Kidney (tissue), 14 donors: ENCODE data around the gene TSFM. TPM values are rescaled to one million over a fixed set of nuclear protein-coding genes. Genes with fewer than 3 reads are reported as not detected.

Source experiments
- DNase-seq, 5 donors: peaks; one replicate each; pipeline ENCODE4 v3.0.0-alpha.2; 2013 to 2020
- FAIRE-seq: peaks from 2 replicates; lab custom pipeline; 2012; peaks lifted over from hg19 to GRCh38; lab: Jason Lieb, UNC
- H3K27ac ChIP-seq, 2 donors: one replicate each; pipeline ENCODE4 v1.7.0; 2013; ENCODE audit warnings: low read depth in 2 of 2, low read length in 2 of 2, inconsistent platforms in 1 of 2
- H3K27me3 ChIP-seq: one replicate; pipeline ENCODE4 v1.7.1; 2013; ENCODE audit warnings: low read length, inconsistent platforms; ENCODE audit not compliant: control insufficient read depth, insufficient read depth
- H3K36me3 ChIP-seq, 3 donors: one replicate each; pipeline versions ENCODE4 v1.7.0 to v1.7.1; 2013; ENCODE audit warnings: low read length in 3 of 3, control low read depth in 1 of 3, inconsistent platforms in 1 of 3; ENCODE audit not compliant: insufficient read depth in 3 of 3, control insufficient read depth in 2 of 3
- H3K4me1 ChIP-seq, 3 donors: one replicate each; pipeline versions ENCODE4 v1.7.0 to v1.7.1; 2013; ENCODE audit warnings: low read length in 3 of 3, inconsistent platforms in 1 of 3, low read depth in 1 of 3; ENCODE audit not compliant: control insufficient read depth in 2 of 3, insufficient read depth in 2 of 3
- H3K4me3 ChIP-seq, 3 donors: one replicate each; pipeline versions ENCODE4 v1.7.0 to v1.8.1; 2013; ENCODE audit warnings: low read length in 3 of 3, control low read depth in 1 of 3, inconsistent platforms in 1 of 3
- H3K9ac ChIP-seq, 3 donors: one replicate each; pipeline versions ENCODE4 v1.7.0 to v1.7.1; 2013; ENCODE audit warnings: low read length in 3 of 3, control low read depth in 1 of 3, inconsistent platforms in 1 of 3
- H3K9me3 ChIP-seq, 3 donors: one replicate each; pipeline versions ENCODE4 v1.7.0 to v1.7.1; 2013; ENCODE audit warnings: low read length in 3 of 3, control low read depth in 1 of 3, inconsistent platforms in 1 of 3; ENCODE audit not compliant: control insufficient read depth in 2 of 3, insufficient read depth in 1 of 3
- CTCF ChIP-seq: IDR thresholded peaks from 3 replicates; pipeline ENCODE4 v1.5.1; 2012; ENCODE audit warnings: mild to moderate bottlenecking, moderate library complexity, borderline replicate concordance; ENCODE audit not compliant: insufficient read depth; ENCODE audit errors: extremely low read depth
- intact Hi-C: fragments of 100-400 bp; cut with DNase I; formaldehyde crosslinking; loops from one replicate; pipeline ENCODE4 v1.11.1; 2022
- polyA plus RNA-seq: library from polyadenylated mRNA; stranded (reverse); fragments of 350-450 nt; fragmentation: Illumina TruSeq; extraction: RNeasy Lipid Tissue Mini Kit (QIAGEN cat#74804); gene quantifications from one replicate; pipeline ENCODE4 v1.2.3, GENCODE V29; 2014; ENCODE audit warnings: low read depth, low replicate concordance; ENCODE audit not compliant: insufficient read depth
- total RNA-seq: library from RNA; stranded (reverse); fragmentation: NEBNext Ultra II Directional; extraction: Animal tissue kit (Norgen Biotek cat#: 25700); gene quantifications from one replicate; pipeline ENCODE4 v1.2.1, GENCODE V29; 2021
- donor health status: control.
- donor health status: control.
- donor health status: control.
- donor health status: control.
- donor health status: control.
- donor health status: DM: yes; HTN: yes; CAD: no.
- donor health status: Normal renal cell carcinoma (clear cell type).

TSFM gene
- total and polyA plus RNA-seq, 2 donors from 2014 or later = 32.8 to 84.6 TPM

DNA sequence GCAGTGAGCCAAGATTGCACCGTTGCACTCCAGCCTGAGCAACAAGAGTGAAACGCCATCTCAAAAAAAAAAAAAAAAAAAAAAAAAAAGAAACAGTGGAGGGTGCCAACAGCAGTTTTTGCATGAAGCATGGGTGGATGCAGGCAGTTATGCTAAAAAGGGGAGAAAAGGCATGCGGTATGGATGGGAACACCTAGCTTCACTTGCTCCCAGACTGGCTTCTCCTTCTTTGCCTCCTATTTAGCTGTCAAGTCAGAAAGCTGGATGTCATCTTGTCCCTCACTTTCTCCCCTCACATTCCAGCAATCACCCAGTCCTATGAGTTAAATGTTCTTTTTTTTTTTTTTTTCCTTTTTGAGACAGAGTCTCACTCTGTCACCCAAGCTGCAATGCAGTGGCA is 7.5 kb upstream of the TSFM start:
- TF ChIP-seq CTCF = no peak
- Histone ChIP-seq H3K4me1 (peaks cover 0 to 9% (median under 1%) of the 10 kb centered on the region in 3 donors), H3K4me3 (no peak overlapping the region), H3K36me3 (peaks cover 0 to 4% (median 0%) of the 10 kb centered on the region in 3 donors), H3K27me3 (no peaks in the 10 kb centered on the region), H3K27ac (no peak overlapping the region), H3K9me3 (no peaks in the 10 kb centered on the region), H3K9ac (no peak overlapping the region)
- DNase-seq = no peak
- intact Hi-C loops = no loop called here
- no peak for FAIRE-seq

- H3K27me3 ChIP-seq = no peaks in the 10 kb centered on the region
- DNase-seq (peak in 1 of 5 donors; percentile 27), FAIRE-seq (no peak)
- no peak overlapping the region for H3K4me3 ChIP-seq
- peaks cover 0 to 6% (median 0%) of the 10 kb centered on the region in 3 donors for H3K36me3 ChIP-seq
- intact Hi-C loops = no loop called here
- peaks cover 0 to 15% (median 7%) of the 10 kb centered on the region in 3 donors for H3K4me1 ChIP-seq
- no peak overlapping the region for H3K9ac ChIP-seq
- H3K27ac ChIP-seq = no peak overlapping the region
- TF ChIP-seq CTCF = no peak
- H3K9me3 ChIP-seq = no peaks in the 10 kb centered on the region
These were observed 6.9 kb upstream of the TSFM start for GRCh38 chr12:57775563-57776246.

- intact Hi-C loops = no loop called here
- peaks cover 0 to 6% (median 0%) of the 10 kb centered on the region in 3 donors for H3K36me3 ChIP-seq
- no peak overlapping the region for H3K9ac ChIP-seq
- no peak for TF ChIP-seq CTCF
- peaks cover 0 to 15% (median 12%) of the 10 kb centered on the region in 3 donors for H3K4me1 ChIP-seq
- DNase-seq (no peak), FAIRE-seq (no peak)
- no peak overlapping the region for H3K4me3 ChIP-seq
- H3K9me3 ChIP-seq = no peaks in the 10 kb centered on the region
- H3K27ac ChIP-seq = no peak overlapping the region
- H3K27me3 ChIP-seq = no peaks in the 10 kb centered on the region
These were observed 6.4 kb upstream of the TSFM start for GRCh38 chr12:57776247-57776587.

DNA sequence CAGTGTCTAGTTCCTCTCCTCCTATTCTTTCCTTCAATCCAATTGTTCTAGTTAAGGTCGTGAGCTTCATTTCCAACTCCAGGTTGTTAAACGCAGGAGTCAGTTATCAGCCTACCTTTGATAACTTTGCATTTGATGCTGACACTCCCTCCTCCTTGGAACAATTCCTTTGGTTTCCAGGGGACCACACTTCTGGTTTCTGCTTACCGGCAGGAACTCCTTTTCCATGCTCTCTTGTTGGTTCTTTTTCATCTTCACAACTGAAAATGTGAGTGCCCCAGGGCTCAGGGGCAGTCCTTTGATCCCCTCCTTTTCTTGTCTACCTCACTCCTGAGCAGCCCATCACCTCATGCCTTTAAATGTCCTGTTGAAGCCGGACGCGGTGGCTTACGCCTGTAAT is 5.2 kb upstream of the TSFM start:
- Histone ChIP-seq H3K36me3 (peaks cover 0 to 6% (median 0%) of the 10 kb centered on the region in 3 donors), H3K9me3 (no peaks in the 10 kb centered on the region), H3K9ac (no peak overlapping the region), H3K4me3 (no peak overlapping the region), H3K4me1 (peaks cover 0 to 23% (median 23%) of the 10 kb centered on the region in 3 donors), H3K27ac (no peak overlapping the region), H3K27me3 (no peaks in the 10 kb centered on the region)
- DNase-seq = no peak
- intact Hi-C loops = no loop called here
- TF ChIP-seq CTCF = no peak
- no peak for FAIRE-seq
